ENCODE results near the gene ERBB4.

- TF ChIP-seq CTCF (IDR thresholded peaks at IDR 0.05) (no peak), POLR2A (IDR thresholded peaks at IDR 0.05) (no peak)
These were observed 9.3 kb upstream of the ERBB4 start for GRCh38 chr2:212547716-212548454.
